Lower lobe of right lung (tissue), 2 donors: Measurements from ENCODE around the gene SKOR1. TPM values are rescaled to one million over a fixed set of nuclear protein-coding genes. Genes with fewer than 3 reads are reported as not detected.
A peak's percentile ranks its signal among the peaks of the same experiment; 100 is the strongest.

Source experiments
- ATAC-seq, 2 donors: fragments of 200-7000 bp; cut with Tn5 transposase; one replicate each; pipeline ENCODE4 v1.9.1; 2020 to 2022; ENCODE audit warnings: mild to moderate bottlenecking in 2 of 2, moderate library complexity in 2 of 2
- DNase-seq: peaks from one replicate; pipeline ENCODE4 v3.0.0-alpha.2; 2020
- H3K27ac ChIP-seq: fragments of 200-600 bp; one replicate; pipeline ENCODE4 v1.8.0; 2022
- H3K27me3 ChIP-seq: fragments of 200-600 bp; one replicate; pipeline ENCODE4 v1.8.0; 2022; ENCODE audit warnings: low read depth
- H3K36me3 ChIP-seq: fragments of 200-600 bp; one replicate; pipeline ENCODE4 v1.8.0; 2022; ENCODE audit warnings: mild to moderate bottlenecking
- H3K4me1 ChIP-seq: fragments of 200-600 bp; one replicate; pipeline ENCODE4 v1.8.0; 2022
- H3K4me3 ChIP-seq: fragments of 200-600 bp; one replicate; pipeline ENCODE4 v1.8.0; 2022; ENCODE audit warnings: mild to moderate bottlenecking
- H3K9me3 ChIP-seq: fragments of 200-600 bp; one replicate; pipeline ENCODE4 v1.8.0; 2022
- intact Hi-C: fragments of 100-400 bp; cut with DNase I; formaldehyde crosslinking; loops from one replicate; pipeline ENCODE4 v1.11.0; 2022
- total RNA-seq: library from RNA; stranded (reverse); fragmentation: NEBNext Ultra II Directional; extraction: Animal tissue kit (Norgen Biotek cat#: 25700); gene quantifications from one replicate; pipeline ENCODE4 v1.2.1, GENCODE V29; 2021
- TF ChIP-seq, protein P1 (sequence below): fragments of 200-600 bp; IDR thresholded peaks from one replicate; pipeline ENCODE4 v1.8.0; 2022; ENCODE audit warnings: antibody characterized with exemption, mild to moderate bottlenecking
- donor health status: DM: no; HTN: yes; CAD: no; lungs with severe emphysema.

SKOR1 gene
- total RNA-seq, 1 donor from 2014 or later, result 0.41 TPM

DNA sequence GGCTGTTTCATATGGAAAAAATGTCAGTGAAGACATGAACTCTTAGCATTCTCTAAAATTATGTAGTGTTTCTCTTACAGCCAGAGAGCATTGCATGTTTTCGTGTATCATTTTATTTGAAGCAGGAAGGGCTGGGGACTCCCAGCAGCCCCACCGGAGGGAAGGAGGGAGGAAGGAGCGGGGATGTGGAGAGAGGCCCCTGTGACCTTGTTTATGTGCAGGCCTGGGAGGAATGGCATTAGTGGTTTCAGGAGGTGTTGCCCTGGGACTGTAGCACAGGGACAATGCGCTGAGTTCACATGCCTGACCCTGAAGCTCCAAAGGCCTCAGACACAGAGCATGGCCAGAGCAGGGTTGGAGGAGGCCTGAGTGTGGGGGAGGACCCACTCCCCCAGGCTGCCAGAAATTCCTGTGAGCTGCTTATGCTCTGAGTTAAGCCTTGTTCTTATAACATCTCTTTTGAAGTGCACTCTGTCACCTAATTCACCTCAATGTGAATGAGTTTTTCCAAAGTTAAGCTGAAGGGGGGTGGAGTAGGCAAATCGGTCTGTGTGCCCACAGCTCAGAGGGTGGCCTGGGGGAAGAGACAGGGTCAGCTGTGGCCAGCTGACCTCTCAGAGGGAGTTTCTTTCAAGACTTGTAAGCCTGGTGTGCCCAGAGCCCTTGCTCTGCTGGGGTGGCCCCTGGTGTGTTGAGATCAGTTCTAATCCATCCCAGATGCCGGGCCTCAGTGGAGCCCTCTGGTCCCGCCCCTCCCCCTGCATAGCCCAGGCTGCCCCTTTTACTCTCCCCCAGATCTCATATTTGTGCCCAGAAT is 18.5 kb downstream of the SKOR1 start:
- no peaks in the 10 kb centered on the region for H3K9me3 ChIP-seq
- no peak overlapping the region for H3K27ac ChIP-seq
- DNase-seq (no peak), ATAC-seq (peak; percentile 23 to 46)
- intact Hi-C loops, result no loop called here
- no peak overlapping the region for H3K4me3 ChIP-seq
- H3K36me3 ChIP-seq, result no peaks in the 10 kb centered on the region
- H3K4me1 ChIP-seq, result peaks cover 37% of the 10 kb centered on the region
- TF ChIP-seq, protein P1, sequence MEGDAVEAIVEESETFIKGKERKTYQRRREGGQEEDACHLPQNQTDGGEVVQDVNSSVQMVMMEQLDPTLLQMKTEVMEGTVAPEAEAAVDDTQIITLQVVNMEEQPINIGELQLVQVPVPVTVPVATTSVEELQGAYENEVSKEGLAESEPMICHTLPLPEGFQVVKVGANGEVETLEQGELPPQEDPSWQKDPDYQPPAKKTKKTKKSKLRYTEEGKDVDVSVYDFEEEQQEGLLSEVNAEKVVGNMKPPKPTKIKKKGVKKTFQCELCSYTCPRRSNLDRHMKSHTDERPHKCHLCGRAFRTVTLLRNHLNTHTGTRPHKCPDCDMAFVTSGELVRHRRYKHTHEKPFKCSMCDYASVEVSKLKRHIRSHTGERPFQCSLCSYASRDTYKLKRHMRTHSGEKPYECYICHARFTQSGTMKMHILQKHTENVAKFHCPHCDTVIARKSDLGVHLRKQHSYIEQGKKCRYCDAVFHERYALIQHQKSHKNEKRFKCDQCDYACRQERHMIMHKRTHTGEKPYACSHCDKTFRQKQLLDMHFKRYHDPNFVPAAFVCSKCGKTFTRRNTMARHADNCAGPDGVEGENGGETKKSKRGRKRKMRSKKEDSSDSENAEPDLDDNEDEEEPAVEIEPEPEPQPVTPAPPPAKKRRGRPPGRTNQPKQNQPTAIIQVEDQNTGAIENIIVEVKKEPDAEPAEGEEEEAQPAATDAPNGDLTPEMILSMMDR, result no peak
- no peaks in the 10 kb centered on the region for H3K27me3 ChIP-seq

DNA sequence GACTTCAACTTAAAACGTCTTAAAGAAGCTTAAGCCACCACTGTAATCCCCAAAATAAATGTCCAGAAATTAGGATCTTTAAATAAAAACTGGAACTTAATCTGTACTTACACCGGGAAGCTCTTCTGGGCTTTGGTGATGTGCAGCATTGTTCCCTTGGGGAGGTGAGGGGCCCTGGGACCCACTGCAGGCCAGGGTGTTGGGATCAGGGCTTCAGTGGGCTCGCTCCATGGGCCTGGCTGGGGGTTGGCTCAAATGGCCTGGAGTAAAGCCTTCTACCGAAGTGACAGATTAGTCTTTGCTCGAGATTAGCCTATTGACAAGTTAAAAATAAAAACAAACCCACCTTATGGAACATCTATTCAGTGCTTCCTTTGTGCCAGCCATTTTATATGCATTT is 20.7 kb downstream of the SKOR1 start:
- no peak for ATAC-seq
- no peaks in the 10 kb centered on the region for H3K36me3 ChIP-seq

DNA sequence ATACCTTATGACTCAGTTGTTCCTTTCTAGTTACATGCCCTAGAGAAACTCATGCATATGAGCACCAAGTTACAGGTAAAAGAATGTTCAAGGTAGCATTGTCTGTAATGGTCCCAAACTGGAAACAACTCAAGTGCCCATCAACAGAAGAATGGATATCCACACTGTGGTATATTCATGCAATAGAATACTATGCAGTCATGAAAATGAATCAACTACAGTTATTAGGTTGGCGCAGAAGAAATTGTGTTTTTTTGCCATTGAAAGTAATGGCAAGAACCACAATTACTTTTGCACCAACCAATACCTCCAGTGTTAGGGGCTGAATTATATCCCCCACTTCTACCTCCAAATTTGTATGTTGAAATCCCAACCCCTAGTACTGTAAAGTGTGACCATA is 24.2 kb downstream of the SKOR1 start:
- ATAC-seq (no peak), DNase-seq (no peak)
- intact Hi-C loops, result no loop called here
- Histone ChIP-seq H3K27ac (no peak overlapping the region), H3K36me3 (no peaks in the 10 kb centered on the region), H3K4me3 (no peak overlapping the region), H3K4me1 (peaks cover under 1% of the 10 kb centered on the region), H3K27me3 (no peaks in the 10 kb centered on the region), H3K9me3 (no peaks in the 10 kb centered on the region)
- TF ChIP-seq, protein P1, result no peak

More for the DNA sequence above, 20.7 kb downstream of the SKOR1 start:
- intact Hi-C loops, result no loop called here
- Histone ChIP-seq H3K9me3 (no peaks in the 10 kb centered on the region), H3K4me1 (peaks cover 26% of the 10 kb centered on the region), H3K4me3 (no peak overlapping the region), H3K27ac (no peak overlapping the region), H3K27me3 (no peaks in the 10 kb centered on the region)
- DNase-seq, result no peak
- TF ChIP-seq, protein P1, result no peak

DNA sequence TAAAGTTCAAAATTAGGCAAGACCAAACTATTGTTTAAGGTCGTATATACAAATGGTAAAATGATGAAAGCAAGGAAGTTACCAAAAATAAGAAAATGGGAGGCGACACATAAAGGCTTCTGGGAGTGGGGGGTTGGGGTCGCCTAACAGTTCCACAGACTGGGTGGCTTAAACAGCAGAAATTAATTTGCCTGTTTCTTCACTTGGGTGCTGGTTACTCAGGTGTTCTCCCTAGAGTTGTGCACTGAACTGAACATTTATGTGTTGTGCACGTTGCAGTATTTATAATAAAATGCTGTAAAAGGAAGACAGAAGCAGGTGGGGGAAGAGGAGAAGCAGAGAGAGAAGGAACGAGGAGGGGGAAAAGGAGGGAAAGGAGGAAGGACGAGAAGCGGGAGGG is 25.0 kb downstream of the SKOR1 start:
- H3K27me3 ChIP-seq, result no peaks in the 10 kb centered on the region
- no peaks in the 10 kb centered on the region for H3K4me1 ChIP-seq
- DNase-seq (no peak), ATAC-seq (no peak)
- H3K27ac ChIP-seq, result no peak overlapping the region
- no peak overlapping the region for H3K4me3 ChIP-seq
- TF ChIP-seq, protein P1, result no peak
- intact Hi-C loops, result loop anchor here (10.0 kb wide), 1 partner anchor 204 kb away; the partner anchor contains the start of gene PIAS1
- no peaks in the 10 kb centered on the region for H3K36me3 ChIP-seq
- H3K9me3 ChIP-seq, result no peaks in the 10 kb centered on the region

DNA sequence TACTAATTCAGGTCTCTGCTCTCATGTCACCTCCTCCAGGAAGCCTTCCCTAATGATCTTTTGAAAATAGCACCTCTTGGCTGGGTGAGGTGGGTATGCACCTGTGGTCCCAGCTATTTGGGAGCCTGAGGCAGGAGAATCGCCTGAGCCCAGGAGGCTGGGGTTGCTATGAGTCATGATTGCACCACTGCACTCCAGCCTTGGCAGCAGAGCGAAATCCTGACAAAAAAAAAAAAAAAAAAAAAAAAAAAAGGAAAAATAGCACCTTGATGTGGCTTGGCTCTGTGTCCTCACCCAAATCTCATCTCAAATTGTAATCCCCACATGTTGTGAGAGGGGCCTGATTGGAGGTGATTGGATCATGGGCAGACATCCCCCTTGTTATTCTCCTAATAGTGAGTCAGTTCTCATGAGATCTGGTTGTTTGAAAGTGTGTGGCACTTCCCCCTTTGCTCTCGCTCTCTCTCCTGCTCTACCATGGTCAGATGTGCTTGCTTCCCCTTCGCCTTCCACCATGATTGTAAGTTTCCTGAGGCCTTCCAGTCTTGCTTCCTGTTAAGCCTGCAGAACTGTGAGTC is 25.8 kb downstream of the SKOR1 start:
- Histone ChIP-seq H3K4me3 (no peak overlapping the region), H3K36me3 (no peaks in the 10 kb centered on the region), H3K9me3 (no peaks in the 10 kb centered on the region), H3K27ac (no peak overlapping the region), H3K4me1 (no peaks in the 10 kb centered on the region), H3K27me3 (no peaks in the 10 kb centered on the region)
- intact Hi-C loops, result loop anchor here (10.0 kb wide), 1 partner anchor 204 kb away; the partner anchor contains the start of gene PIAS1
- ATAC-seq, result peak; percentile 82 to 90
- TF ChIP-seq, protein P1, result no peak
- peak; percentile 66 for DNase-seq
